ENCODE results near the gene TDRD12.
"Not testable (repeated sequence)": the region's sequence is repeated elsewhere in the genome, so short reads cannot be mapped to it uniquely, and the experiment has no call there.

The TDRD12 gene

DNA sequence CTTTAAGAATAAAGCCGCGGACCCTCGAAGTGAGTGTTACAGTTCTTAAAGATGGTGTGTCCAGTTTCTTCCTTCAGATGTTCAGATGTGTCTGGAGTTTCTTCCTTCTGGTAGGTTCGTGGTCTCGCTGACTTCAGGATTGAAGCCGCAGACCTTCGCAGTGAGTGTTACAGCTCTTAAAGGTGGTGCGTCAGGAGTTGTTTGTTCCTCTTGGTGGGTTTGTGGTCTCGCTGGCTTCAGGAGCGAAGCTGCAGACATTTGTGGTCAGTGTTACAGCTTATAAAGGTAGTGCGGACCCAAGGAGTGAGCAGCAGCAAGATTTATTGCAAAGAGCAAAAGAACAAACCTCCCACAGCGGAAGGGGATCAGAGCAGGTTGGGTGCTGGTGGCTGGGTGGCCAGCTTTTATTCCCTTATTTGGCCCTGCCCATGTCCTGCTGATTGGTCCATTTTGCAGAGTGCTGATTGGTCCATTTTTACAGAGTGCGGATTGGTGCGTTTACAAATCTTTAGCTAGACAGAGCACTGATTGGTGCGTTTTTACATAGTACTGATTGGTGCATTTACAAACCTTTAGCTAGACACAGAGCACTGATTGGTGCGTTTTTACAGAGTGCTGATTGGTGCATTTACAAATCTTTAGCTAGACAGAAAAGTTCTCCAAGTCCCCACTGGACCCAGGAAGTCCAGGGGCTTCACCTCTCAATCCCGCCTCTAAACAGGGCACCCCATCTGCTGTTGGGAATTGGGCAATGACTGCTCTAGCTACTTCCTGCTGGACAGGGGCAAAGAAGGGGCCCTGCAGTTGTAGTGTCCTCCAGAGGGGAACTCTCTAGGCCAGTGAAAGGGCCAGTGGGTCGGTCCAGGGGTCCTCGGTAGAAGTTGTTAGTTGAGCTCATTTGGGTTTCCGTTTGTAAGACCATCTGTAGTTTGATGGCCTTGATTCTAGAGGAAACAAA, 26.1 kb upstream of the TDRD12 start:
- DNase-seq (ENCODE audit: low read depth), result peak; percentile 31

DNA sequence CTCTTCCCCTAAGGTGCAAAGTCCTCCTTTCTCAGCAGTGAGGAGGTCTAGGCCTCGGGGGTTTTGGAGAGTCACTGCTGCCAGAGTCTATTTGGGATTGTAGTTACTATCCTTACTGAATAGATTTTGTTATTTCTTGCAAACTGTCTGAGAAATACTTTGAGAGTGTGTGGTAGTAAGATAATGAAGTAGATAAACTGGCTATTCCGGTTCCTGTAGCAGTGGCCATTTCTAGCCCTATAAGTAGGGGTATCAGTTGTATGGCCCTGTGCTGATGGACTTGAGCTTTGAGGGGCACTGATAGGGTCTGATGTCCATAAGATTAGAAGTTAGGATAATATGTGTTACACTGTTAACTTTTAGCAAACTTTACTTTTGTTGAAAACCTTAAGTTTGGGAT, 25.3 kb upstream of the TDRD12 start:
- DNase-seq (ENCODE audit: low read depth), result not testable (repeated sequence)

DNA sequence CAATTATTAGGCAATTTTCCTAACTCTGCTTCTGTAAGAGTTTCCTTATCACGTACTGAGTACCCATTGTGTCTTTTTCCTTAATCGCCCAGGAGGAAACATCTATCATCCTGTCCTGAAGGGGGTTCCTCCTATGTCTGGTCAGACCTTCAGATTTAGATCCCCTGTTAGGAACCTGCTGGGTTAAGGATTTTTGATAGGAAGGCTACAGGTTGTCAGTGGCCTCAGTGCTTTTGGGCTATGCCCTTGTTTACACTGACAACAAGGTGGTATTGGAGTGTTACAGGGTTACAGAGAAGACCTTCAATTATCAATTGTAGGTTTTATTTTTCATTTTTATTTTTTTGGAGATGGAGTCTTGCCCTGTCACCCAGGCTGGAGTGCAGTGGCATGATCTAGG, 24.7 kb upstream of the TDRD12 start:
- not testable (repeated sequence) for DNase-seq (ENCODE audit: low read depth)

GRCh38 chr19:32695506-32695905, 24.1 kb upstream of the TDRD12 start:
- DNase-seq (ENCODE audit: low read depth), result not testable (repeated sequence)

GRCh38 chr19:32696771-32697170, 22.8 kb upstream of the TDRD12 start:
- DNase-seq (ENCODE audit: low read depth), result not testable (repeated sequence)

DNA sequence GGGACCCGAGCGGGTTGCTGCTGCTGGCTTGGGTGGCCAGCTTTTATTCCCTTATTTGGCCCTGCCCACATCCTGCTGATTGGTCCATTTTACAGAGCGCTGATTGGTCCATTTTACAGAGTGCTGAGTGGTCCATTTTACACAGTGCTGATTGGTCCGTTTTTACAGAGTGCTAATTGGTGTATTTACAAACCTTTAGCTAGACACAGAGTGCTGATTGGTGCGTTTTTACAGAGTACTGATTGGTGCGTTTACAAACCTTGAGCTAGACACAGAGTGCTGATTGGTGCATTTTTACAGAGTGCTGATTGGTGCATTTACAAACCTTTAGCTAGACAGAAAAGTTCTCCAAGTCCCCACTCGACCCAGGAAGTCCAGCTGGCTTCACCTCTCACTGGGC, 19.4 kb upstream of the TDRD12 start:
- not testable (repeated sequence) for DNase-seq (ENCODE audit: low read depth)

DNA sequence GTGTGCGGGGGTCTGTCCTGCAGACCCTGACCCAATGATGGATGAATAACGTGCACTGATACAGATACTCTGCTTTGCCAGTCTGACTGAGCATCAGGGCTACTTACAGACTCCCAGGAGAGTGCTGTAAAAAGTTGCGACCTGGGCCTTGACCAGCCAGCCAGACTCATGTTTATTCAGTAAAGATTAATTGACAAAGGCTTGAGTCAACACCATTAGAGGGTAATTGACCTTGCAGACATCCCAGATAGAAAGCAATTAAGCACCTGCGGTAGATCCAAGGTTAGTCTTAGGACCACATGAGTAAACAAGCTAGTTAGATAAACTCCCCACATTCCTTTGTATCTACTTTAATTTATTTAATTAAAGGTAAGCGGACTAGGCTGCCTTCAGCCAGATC, 17.6 kb upstream of the TDRD12 start:
- DNase-seq (ENCODE audit: low read depth), result no peak

GRCh38 chr19:32704006-32704405, 15.6 kb upstream of the TDRD12 start:
- not testable (repeated sequence) for DNase-seq (ENCODE audit: low read depth)

GRCh38 chr19:32708457-32708856, 11.1 kb upstream of the TDRD12 start:
- DNase-seq (ENCODE audit: low read depth), result no peak

DNA sequence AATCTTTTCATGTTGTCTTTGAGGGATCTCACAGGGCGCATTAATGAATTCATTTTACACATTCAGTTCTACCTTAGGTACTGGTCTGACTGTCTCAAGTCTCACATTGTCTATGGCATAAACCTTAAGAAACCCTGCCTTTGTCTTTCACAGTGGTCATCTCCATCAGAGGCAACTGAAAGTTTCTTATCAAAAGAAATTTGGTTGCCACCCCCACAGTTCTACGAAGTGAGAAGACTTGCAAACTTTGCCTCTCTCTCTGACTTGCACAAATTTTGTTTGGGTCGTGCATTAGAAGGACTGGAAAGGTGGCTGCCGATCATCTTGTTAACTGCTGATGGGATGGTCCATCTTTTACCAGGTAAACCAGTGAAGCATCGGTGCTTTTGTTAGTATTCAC, 10.5 kb upstream of the TDRD12 start:
- DNase-seq (ENCODE audit: low read depth), result no peak

GRCh38 chr19:32711747-32712146, 7.8 kb upstream of the TDRD12 start:
- DNase-seq (ENCODE audit: low read depth), result no peak

DNA sequence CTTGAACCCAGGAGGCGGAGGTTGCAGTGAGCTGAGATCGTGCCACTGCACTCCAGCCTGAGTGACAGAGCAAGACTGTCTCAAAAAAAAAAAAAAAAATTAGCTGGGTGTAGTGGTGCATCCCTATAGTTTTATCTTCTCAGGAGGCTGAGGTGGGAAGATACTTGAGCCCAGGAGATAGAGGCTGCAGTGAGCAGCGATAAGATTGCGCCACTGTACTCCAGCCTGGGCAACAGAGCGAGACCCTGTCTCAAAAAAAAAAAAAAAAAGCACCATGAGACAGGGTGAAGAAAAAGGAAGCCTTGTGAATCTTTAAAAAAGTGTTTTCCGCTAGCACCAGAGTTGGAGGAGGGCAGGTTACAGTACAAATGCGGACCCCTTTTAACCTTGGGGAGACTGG, 3.4 kb upstream of the TDRD12 start:
- DNase-seq (ENCODE audit: low read depth), result not testable (repeated sequence)

GRCh38 chr19:32717496-32717895, 2.1 kb upstream of the TDRD12 start:
- DNase-seq (ENCODE audit: low read depth), result no peak

- DNase-seq (ENCODE audit: low read depth), result no peak
Measured at GRCh38 chr19:32718286-32718685, 1.3 kb upstream of the TDRD12 start.

DNA sequence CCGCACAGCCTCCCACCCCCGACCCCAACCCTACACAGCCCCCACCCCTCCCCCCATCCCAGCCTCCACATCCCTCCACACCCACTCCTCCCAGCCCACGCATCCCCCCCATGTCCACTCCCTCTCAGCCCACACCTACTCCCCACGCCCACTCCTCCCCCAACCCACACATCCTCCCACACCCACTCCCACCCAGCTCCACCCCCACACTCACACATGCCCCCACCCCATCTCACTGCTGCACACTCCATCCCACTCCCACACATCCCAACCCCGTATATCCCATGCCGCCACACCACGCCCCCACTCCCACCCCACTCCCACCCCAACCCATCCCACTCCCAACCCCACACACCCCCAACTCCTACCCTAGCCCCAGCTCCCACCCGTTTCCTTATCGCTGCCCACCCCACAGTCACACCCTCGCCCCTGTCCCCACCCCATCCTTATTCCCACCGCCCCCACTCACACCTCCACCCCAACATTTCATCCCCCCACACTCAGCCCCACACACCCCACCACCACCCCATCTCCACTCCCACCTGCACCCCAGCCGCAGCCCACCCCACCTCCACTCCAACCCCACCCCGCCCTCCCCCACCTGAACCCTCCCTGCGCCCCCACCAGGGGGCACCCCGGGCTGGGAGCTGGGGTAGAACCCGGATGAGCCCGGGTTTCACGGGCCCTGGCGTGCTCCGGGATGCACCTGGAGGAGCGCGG, 809 bp downstream of the TDRD12 start:
- DNase-seq (ENCODE audit: low read depth), result no peak

DNA sequence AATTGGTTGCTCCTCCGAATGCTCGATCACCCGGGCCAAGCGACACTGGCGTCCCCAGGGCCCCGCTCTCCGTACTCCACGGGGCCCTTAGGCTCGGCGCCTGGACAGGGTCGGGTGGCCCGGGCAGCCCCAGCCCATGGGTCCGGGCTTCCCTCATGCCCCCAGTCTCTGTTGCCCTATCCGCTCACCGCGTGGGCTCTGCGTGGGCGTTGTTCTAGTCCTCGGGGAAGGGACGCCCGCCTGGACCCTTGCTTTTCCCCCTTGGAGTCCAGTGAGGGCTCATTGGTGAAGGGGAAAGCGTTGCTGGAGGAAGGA, 1.3 kb downstream of the TDRD12 start:
- DNase-seq (ENCODE audit: low read depth), result no peak

DNA sequence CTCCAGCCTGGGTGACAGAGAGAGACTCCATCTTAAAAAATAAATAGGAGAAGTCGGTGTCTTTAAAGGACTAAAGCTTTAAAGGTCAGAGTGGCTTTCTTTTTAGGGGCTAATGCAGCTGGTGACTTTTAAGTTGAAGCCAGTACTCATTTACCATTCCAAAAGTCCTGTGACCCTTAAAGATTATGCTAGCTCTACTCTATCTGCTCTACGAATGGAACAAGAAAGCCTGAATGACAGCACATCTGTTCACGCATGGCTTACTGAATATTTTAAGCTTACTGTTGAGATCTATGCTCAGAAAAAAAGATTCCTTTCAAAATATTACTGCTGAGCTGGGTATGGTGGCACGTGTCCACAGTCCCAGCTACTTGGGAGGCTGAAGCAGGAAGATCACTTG, 16.4 kb downstream of the TDRD12 start:
- DNase-seq (ENCODE audit: low read depth), result no peak

- no peak for DNase-seq (ENCODE audit: low read depth)
Measured at GRCh38 chr19:32743021-32743420, 23.5 kb downstream of the TDRD12 start.

DNA sequence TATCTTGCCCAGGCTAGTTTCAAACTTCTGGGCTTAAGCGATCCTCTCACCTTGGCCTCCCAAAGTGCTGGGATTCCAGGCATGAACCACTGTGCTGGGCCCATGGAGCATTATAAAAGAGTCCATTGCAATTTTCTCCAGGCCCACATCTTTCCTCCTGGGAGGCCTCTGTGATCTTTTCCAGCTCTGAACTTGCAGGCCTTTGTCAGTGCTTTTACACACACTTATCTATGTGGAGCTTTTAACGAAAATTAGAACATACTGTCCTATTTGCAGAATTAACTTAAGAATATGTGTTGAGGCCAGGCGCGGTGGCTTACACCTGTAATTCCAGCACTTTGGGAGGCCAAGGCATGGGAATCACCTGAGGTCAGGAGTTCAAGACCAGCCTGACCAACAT, 23.9 kb downstream of the TDRD12 start:
- DNase-seq (ENCODE audit: low read depth), result no peak

DNA sequence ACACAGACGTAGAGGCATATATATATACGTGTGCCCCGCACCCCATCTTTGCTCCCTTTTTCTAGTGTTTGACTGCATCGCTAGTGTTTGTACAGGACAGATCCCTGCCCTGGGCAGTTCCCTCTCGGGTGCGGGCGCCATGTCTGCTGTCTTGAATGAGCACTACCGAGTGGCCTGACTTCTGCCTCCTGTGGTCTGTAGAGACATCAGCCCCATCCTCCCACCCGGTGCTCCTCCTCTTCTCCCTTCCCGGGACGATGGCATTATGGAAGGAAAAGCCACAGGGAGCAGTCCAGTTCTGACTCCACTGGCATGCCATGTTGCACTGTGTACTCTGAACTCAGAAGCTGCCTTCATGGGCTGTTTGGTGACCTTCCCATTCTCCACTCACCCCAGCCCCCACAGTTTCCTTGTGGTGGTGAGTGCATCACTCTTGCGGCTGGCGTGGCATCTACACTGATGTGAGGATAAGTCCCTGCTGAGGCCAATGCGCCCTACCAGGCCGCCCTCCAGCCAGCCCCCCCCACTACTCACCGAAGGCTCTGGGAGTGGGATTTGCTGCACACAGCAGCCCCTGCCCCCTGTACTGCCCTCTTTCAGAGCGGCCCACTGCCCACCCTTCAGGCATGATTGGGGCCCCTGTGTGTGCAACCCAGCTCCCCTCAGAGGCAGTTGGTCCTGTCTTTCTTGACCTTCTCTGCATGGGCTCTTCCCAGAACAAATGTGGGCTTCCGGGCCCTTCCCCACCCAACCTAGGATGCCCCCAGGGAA, 25.2 kb downstream of the TDRD12 start:
- no peak for DNase-seq (ENCODE audit: low read depth)

GRCh38 chr19:32745594-32746251, 26.2 kb downstream of the TDRD12 start:
- not testable (repeated sequence) for DNase-seq (ENCODE audit: low read depth)

- DNase-seq (ENCODE audit: low read depth), result not testable (repeated sequence)
Measured at GRCh38 chr19:32746631-32747196, 27.1 kb downstream of the TDRD12 start.

Data from stimulated activated CD8-positive, alpha-beta memory T cell treated with anti-CD3 and anti-CD28 coated beads, Interleukin-4, amount 100 ng/mL, for 24 hours (primary cell).